RWPE2 (cell line): ENCODE measurements around the gene HARS2.
A peak's percentile ranks its signal among the peaks of the same experiment; 100 is the strongest.
"Not testable (repeated sequence)": the region's sequence is repeated elsewhere in the genome, so short reads cannot be mapped to it uniquely, and the experiment has no call there.

Source experiments
- ATAC-seq: fragments of 200-7000 bp; cut with Tn5 transposase; 3 replicates; pipeline ENCODE4 v1.9.1; 2021; ENCODE audit warnings: low read depth
- DNase-seq: peaks from one replicate; pipeline ENCODE4 v3.0.0-alpha.2; 2020; ENCODE audit warnings: low spot score
- H3K27ac ChIP-seq: fragments of 450-650 bp; 2 replicates; pipeline ENCODE4 v1.5.1; 2017; ENCODE audit warnings: mild to moderate bottlenecking; ENCODE audit not compliant: poor library complexity, severe bottlenecking
- H3K27me3 ChIP-seq: fragments of 250-450 bp; sonication (Bioruptor Pico); 2 replicates; pipeline ENCODE4 v1.5.1; 2021; ENCODE audit warnings: mild to moderate bottlenecking, moderate library complexity; ENCODE audit not compliant: insufficient read depth, poor library complexity, severe bottlenecking
- H3K36me3 ChIP-seq: fragments of 250-450 bp; sonication (Bioruptor Pico); 2 replicates; pipeline ENCODE4 v1.5.1; 2020; ENCODE audit warnings: low read depth, mild to moderate bottlenecking, moderate library complexity
- H3K4me1 ChIP-seq: fragments of 250-450 bp; sonication (Bioruptor Pico); 2 replicates; pipeline ENCODE4 v1.5.1; 2021; ENCODE audit warnings: mild to moderate bottlenecking, moderate library complexity; ENCODE audit not compliant: insufficient read depth, poor library complexity, severe bottlenecking
- H3K4me3 ChIP-seq: fragments of 250-450 bp; sonication (Bioruptor Pico); 2 replicates; pipeline ENCODE4 v1.5.1; 2021; ENCODE audit warnings: mild to moderate bottlenecking, moderate library complexity; ENCODE audit not compliant: severe bottlenecking
- H3K9me3 ChIP-seq: fragments of 250-450 bp; sonication (Bioruptor Pico); 2 replicates; pipeline ENCODE4 v1.5.1; 2021; ENCODE audit warnings: mild to moderate bottlenecking, moderate library complexity; ENCODE audit not compliant: severe bottlenecking
- TF ChIP-seq, protein P1 (sequence below): fragments of 450-650 bp; IDR thresholded peaks from one replicate; pipeline ENCODE4 v1.5.1; 2017; ENCODE audit warnings: mild to moderate bottlenecking, moderate library complexity; ENCODE audit not compliant: poor library complexity, severe bottlenecking

HARS2 gene

DNA sequence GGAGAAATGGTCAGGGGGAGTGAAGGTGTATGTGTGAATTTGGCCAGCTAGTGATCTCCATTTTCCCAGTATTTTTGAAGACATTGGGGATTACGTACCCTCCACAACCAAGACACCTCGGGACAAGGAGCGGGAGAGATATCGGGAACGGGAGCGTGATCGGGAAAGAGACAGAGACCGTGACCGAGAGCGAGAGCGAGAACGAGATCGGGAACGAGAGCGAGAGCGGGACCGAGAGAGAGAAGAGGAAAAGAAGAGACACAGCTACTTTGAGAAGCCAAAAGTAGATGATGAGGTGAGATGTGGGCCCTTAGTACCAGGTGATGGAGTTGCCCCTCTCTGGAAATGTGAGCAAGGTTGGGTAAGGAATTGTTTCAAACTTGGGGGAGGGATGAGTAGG lies 32.4 kb upstream of the HARS2 start:
- H3K27ac ChIP-seq = no peak overlapping the region
- no peak for ATAC-seq
- no peaks in the 10 kb centered on the region for H3K4me1 ChIP-seq
- TF ChIP-seq, protein P1, sequence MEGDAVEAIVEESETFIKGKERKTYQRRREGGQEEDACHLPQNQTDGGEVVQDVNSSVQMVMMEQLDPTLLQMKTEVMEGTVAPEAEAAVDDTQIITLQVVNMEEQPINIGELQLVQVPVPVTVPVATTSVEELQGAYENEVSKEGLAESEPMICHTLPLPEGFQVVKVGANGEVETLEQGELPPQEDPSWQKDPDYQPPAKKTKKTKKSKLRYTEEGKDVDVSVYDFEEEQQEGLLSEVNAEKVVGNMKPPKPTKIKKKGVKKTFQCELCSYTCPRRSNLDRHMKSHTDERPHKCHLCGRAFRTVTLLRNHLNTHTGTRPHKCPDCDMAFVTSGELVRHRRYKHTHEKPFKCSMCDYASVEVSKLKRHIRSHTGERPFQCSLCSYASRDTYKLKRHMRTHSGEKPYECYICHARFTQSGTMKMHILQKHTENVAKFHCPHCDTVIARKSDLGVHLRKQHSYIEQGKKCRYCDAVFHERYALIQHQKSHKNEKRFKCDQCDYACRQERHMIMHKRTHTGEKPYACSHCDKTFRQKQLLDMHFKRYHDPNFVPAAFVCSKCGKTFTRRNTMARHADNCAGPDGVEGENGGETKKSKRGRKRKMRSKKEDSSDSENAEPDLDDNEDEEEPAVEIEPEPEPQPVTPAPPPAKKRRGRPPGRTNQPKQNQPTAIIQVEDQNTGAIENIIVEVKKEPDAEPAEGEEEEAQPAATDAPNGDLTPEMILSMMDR = no peak
- no peak overlapping the region for H3K4me3 ChIP-seq
- no peaks in the 10 kb centered on the region for H3K27me3 ChIP-seq
- peaks cover 95% of the 10 kb centered on the region for H3K36me3 ChIP-seq
- DNase-seq = no peak
- no peaks in the 10 kb centered on the region for H3K9me3 ChIP-seq

DNA sequence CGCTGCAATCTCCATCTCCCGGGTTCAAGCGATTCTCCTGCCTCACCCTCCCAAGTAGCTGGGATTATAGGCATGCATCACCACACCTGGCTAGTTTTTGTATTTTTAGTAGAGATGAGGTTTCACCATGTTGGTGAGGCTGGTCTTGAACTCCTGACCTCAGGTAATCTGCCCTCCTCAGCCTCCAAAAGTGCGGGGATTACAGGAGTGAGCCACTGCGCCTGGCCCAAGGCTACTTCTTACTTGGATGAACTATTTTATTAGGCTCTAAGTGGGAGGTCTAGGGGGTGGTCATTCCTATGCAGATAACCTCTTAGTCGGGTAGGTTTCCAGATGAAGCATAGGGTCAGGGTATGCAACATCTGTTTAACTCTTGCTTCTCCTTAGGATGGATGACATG lies 30.9 kb upstream of the HARS2 start:
- not testable (repeated sequence) for ATAC-seq, H3K4me1 ChIP-seq, H3K27me3 ChIP-seq, H3K27ac ChIP-seq, H3K4me3 ChIP-seq, DNase-seq, H3K9me3 ChIP-seq
- peaks cover 83% of the 10 kb centered on the region for H3K36me3 ChIP-seq

DNA sequence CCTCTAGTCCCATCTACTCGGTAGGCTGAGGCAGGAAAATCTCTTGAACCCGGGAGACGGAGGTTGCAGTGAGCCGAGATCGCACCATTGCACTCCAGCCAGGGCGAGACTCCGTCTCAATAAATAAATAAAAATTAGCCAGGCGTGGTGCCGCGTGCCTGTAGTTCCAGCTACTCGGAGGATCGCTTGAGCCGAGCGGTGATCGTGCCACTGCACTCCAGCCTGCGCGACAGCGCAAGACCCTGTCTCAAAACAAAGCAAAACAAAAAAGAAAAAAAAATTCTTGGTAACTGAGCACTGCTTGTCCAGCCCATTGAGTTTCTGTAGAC lies 27.3 kb upstream of the HARS2 start:
- H3K9me3 ChIP-seq = no peaks in the 10 kb centered on the region
- no peak for DNase-seq
- peaks cover 10% of the 10 kb centered on the region for H3K4me1 ChIP-seq
- no peak for ATAC-seq
- TF ChIP-seq, protein P1 = no peak
- H3K36me3 ChIP-seq = peaks cover 78% of the 10 kb centered on the region
- no peaks in the 10 kb centered on the region for H3K27me3 ChIP-seq
- H3K4me3 ChIP-seq = peak overlapping the region; percentile 90
- H3K27ac ChIP-seq = peak overlapping the region; percentile 62

DNA sequence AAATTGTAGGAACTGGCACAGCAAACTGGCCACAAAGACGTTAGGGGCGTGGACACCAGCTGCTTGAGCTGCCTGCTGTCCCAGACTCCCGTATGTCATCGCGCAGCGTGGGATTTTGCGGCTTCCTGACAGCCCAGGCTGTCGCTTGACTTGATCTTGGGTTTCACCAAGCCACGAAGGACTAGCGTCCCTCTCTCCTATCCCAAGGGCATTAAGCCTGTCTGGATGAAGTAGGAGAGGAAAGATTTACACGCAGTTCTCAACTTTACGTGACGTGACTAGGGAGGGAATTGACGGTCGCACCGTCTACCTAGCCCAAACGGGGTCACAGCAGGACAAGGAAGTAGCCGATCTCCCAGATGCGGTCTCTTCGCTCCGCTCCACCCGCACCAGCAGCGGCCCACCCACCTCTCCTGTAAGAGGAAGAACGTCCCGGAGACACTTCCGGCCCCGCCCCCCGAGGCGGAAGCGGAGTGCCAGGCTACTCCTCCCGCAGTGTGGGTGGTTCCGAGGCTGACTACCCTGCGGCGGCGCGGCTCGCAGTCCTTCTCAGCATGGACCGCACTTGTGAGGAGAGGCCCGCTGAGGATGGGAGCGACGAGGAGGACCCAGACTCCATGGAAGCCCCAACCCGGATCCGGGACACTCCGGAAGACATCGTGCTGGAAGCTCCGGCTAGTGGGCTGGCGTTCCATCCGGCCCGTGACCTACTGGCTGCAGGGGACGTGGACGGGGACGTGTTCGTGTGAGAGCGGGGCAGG lies 26.7 kb upstream of the HARS2 start, which contains the start of gene WDR55:
TSS of gene WDR55 (plus strand) at position 546 of the 761 bp plus-strand sequence. CDS start at position 555, 9 bp downstream.
- peak within 1 kb of the TSS; percentile 90 for H3K4me3 ChIP-seq
- peak within 1 kb of the TSS; percentile 62 for H3K27ac ChIP-seq

DNA sequence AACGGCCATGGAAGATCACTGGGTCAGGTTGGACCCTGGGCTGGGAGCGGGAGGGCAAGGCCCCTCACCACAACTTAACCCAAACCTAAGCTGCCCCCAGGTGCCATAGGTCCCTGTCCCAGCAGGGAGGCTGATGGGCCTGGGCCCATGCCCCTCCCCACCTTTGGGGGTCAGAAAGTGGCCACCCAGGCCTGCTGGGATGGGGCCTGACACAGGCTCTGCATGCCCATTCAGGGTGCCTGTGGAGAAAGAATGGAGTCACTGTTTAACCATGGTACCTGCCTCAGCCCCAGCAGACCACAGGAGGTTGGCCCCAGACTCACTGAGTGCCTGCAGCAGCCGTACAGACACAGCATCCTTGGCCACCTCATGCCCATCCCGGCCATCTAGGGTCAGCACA lies 20.2 kb upstream of the HARS2 start:
- DNase-seq, H3K9me3 ChIP-seq, H3K27me3 ChIP-seq, H3K27ac ChIP-seq, H3K4me3 ChIP-seq, H3K4me1 ChIP-seq: not testable (repeated sequence)
- peak; percentile 7; the same call in 1 of the 3 replicates for ATAC-seq
- H3K36me3 ChIP-seq = peaks cover 84% of the 10 kb centered on the region

More for the DNA sequence above, 26.7 kb upstream of the HARS2 start, which contains the start of gene WDR55:
- Histone ChIP-seq H3K9me3 (no peaks in the 10 kb centered on the region), H3K36me3 (peaks cover 78% of the 10 kb centered on the region), H3K27me3 (no peaks in the 10 kb centered on the region), H3K4me1 (peaks cover 10% of the 10 kb centered on the region)
- ATAC-seq (peak; percentile 98), DNase-seq (peak; percentile 99)
- TF ChIP-seq, protein P1 = no peak
